HG02852 (cell line): ENCODE results near the gene IRF2BP2.
"Not testable (repeated sequence)": the region's sequence is repeated elsewhere in the genome, so short reads cannot be mapped to it uniquely, and the experiment has no call there.

Experiments used
- ATAC-seq: cut with Tn5 transposase; IDR thresholded peaks from one replicate; pipeline ENCODE4 v1.9.1; 2021; ENCODE audit warnings: mild to moderate bottlenecking, moderate library complexity; ENCODE audit not compliant: unreplicated experiment

The IRF2BP2 gene

GRCh38 chr1:234634922-234635321 is 24.9 kb upstream of the IRF2BP2 start:
- not testable (repeated sequence) for ATAC-seq

GRCh38 chr1:234634387-234634786 is 24.4 kb upstream of the IRF2BP2 start:
- ATAC-seq = no peak

- no peak for ATAC-seq
Observed at GRCh38 chr1:234633246-234634003, 23.4 kb upstream of the IRF2BP2 start.

DNA sequence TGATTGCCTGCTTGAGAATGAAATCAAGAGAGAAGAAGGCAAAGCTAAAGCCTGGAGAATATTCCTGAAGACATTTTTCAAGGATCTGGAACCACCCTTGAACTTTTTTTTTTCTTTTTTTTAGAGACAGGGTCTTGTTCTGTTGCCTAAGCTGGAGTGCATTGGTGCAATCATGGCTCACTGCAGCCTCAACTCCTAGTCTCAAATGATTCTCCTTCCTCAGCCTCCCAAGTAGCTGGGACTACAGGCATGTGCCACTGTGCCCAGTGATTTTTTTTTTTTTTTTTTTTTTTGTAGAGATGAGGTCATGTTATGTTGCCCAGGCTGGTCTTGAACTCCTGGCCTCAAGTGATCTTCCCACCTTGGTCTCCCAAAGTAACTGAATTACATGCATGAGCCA is 22.2 kb upstream of the IRF2BP2 start:
- ATAC-seq = no peak

- ATAC-seq = no peak
Observed at GRCh38 chr1:234631721-234632125, 21.7 kb upstream of the IRF2BP2 start.

GRCh38 chr1:234629026-234629425 is 19.0 kb upstream of the IRF2BP2 start:
- no peak for ATAC-seq

DNA sequence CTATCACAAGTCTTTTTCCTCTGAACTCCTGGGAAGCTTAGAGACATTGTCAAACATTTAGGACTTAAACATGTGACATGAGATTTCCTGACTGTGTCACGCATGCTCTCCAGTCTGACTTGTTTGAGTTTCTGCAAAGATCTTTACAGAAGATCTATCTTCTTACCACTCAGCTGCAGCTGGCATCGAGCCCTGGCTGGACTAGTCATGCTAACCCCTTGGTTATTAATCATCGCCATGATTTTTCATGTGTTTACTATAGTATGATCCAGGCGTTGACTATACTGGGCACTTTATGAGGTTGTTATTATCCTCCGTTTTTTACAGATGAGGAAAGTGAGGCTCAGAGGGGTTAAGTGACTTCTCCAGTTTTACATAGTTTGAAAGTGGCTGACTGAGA is 18.1 kb upstream of the IRF2BP2 start:
- no peak for ATAC-seq

DNA sequence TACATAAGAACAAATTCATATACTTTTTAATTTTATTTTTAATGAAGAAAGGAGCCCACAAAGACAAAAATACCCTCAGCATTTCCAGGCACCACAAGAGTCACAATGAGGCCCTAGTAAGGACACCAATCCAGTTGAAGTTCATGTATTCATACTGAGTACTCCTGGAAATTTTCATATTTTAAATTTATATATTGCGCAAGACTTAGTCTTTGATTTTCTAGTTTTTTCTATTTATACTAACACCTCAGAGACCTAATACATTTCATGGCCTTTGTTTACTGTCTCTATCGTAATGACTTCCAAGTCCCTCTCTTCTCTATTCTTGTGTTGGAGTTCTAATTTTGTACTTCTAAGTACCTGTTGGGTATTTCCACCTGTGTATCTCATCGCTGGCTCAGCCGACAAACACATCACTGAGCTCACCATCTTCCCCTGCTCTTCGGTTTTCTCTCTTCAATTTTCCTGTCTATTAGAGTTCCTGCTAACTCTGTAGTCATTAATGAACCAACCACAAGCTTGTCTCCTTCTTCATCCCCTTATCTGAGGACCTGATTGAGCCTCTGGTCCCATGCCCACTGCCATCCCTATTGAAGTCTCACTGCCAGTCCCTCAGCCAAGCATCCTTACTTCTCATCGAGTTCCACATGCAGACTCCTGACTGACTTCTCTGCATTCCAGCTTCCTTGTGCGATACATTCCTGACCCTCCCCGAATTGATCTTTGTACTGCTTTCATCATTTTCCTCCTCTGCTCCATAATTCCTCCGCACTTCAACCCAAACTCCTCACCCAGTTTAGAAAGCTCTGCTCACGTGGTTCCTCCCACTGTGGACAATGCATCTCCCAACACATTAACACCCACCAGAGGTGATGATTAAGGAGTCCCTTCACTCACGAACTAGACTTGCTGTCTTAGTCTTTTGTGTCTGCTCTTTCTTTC is 17.3 kb upstream of the IRF2BP2 start:
- no peak for ATAC-seq

GRCh38 chr1:234626391-234626790 is 16.4 kb upstream of the IRF2BP2 start:
- no peak for ATAC-seq

GRCh38 chr1:234624724-234625117 is 14.7 kb upstream of the IRF2BP2 start:
- ATAC-seq = no peak

DNA sequence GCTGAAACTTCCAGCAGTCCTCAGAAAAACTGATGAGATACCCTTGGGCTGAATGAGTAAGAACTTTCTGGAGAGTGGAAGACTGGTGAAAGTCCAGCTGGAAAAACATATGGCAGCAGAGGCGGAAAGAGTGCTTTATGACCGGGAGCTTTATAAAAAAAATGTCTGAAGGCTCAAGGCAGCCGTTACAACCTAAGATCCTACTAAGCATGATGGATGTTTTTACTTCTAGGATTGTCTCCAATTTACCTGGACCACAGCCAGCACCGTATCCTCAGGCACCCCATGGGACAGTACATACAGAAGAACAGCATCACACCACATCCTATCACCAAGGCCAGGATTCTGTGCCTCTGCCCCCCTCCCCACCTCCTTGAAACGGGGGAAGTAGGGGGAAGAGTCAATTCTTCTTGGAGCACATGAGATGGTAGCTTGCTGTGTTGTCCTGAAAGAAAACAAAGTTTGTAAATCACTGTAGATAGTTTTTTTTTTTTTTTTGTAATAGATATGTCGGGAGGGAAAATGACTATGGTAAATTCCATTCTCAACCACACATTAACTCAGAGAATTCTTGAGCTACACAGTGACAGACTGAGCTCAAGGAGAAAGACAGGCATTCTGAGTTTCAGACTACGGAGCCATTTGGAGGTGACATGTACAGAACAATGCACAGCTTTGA is 11.8 kb upstream of the IRF2BP2 start:
- ATAC-seq = no peak

DNA sequence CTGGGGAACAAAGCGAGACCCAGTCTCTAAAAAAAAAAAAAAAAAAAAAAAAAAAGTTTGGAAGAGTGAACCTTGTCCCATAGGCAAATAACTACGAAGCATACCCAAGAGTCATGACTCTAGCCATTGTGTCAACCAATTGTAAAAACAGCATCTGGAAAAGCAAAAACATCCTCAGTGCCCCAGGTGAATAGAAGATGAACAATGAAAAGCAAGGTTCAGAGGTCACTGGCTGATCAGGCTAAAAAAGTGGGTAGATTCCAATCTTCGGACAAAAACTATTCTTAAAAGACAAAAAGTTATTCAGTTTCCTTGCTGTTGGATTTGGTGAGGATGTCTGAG is 11.1 kb upstream of the IRF2BP2 start:
- no peak for ATAC-seq

GRCh38 chr1:234620272-234621126 is 10.5 kb upstream of the IRF2BP2 start:
- ATAC-seq = no peak

GRCh38 chr1:234619794-234620247 is 9.8 kb upstream of the IRF2BP2 start:
- ATAC-seq = no peak

GRCh38 chr1:234619071-234619480 is 9.1 kb upstream of the IRF2BP2 start:
- ATAC-seq = no peak

DNA sequence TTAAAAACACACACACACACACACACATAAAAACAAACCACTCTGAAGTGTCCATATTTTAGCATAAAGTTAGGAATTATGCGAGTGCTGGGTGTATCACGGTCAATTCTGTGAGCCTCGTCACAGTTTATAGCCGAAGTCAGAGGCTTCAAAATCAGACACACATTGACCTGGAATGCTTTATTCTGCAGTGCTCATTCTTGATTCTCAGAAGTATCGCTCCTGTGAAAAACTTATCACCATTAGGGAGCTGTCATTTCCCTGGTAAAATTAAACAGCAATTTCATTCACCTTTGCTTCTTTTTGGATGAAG is 8.7 kb upstream of the IRF2BP2 start:
- ATAC-seq = no peak

DNA sequence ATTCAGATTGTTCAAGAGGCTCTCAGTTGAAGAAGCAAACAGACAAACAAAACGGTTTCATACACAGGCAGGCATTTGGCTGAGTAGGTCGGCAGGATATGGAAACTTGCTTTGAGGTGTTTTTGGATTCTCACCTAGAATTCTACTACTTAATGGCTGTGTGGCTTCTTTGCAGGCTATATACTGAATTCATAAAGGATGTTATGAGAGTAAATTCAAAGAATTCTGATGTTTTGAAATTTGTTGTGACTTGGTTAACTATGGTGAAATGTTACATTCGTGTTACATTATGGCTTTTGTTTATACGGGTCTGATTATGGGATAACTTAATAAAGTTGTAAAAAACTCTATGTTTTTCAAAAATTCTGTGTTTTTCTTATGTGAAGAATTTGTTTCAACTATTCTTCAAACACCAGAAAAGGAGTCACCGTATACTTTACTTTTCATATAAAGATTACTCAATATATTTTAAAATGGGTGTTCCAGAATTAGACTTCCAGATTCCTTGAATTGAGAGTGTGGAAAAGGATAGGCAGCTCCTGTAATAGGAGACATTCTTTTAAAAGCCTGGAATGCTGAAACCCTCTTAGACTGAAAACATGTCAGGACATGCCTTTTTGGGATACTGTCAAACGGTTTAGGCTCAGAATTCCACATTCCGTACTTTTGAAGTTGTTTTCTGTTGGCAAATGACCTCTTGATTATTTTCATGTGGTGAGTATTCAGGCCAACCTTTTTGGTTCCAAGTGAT is 8.2 kb upstream of the IRF2BP2 start:
- no peak for ATAC-seq

DNA sequence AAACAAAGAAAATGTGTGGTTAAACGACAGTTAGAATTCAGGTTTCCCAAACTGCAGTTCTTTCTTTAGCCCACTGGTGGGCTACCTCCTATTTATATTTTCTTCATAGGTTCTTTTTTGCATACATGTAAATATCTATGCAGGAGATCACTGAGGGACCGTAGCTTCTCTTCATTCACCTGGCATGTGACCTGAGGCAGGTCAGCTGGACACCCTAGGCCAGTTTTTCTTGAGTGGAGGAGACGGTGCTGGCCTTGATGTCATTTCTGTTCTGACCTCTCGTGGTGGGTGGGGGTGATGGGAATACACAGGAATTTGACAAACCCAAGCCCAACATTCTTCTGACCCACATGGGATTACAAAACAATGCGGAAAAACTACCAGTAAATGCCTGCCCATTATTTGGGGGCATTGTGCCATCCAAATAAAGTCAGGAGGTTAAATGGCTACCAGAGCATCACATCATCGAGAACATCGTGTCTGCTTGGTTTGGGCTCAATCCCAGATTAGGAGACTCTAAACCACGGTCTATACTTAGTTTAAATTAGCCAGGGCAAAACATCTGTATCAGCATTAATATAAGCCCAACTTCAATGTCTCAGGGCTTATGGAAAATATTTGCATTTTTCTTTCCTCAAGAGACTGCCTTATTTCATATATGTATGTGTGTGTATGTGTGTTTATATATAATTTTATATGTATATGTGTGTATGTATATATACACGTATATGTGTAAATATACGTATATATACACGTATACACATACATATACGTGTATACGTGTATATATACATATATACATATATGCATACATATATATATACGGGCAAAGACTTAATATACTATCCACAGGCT is 7.4 kb upstream of the IRF2BP2 start:
- ATAC-seq = no peak

- ATAC-seq = no peak
Observed at GRCh38 chr1:234616644-234617043, 6.7 kb upstream of the IRF2BP2 start.
